ENCODE measurements around the gene MTAP. TPM values are rescaled to one million over a fixed set of nuclear protein-coding genes. Genes with fewer than 3 reads are reported as not detected.

The MTAP gene
- total and polyA plus RNA-seq, 11 donors: 5.4 to 27.3 (median 18.1) TPM

DNA sequence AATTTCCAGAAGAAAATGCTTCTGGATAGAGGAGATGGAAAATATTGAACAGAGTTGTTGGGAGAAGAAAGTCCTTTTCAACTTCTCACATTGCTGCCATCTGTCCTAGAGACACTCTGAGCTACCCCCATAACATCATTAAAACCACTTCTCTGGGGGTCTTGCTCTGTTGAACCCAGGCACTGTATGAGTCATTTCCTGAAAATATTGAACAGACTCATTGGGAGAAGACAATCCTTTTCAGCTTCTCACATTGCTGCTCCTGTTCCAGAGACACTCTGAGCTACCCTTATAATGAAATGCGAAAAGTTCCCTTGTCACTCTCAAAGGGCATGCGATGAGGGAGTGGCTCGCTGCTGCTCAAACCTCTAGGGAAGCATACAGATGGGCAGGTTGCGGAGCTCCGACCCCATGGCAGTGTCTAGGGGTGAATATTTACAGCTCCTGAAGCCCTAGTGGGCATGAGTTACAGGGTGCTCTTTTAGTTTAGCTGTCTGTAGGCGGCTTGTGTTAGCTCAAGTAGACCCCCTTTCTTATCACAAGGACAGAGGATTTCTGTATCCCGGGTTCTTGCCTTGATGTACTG is 101.0 kb downstream of the MTAP start:
- TF ChIP-seq, protein P1, sequence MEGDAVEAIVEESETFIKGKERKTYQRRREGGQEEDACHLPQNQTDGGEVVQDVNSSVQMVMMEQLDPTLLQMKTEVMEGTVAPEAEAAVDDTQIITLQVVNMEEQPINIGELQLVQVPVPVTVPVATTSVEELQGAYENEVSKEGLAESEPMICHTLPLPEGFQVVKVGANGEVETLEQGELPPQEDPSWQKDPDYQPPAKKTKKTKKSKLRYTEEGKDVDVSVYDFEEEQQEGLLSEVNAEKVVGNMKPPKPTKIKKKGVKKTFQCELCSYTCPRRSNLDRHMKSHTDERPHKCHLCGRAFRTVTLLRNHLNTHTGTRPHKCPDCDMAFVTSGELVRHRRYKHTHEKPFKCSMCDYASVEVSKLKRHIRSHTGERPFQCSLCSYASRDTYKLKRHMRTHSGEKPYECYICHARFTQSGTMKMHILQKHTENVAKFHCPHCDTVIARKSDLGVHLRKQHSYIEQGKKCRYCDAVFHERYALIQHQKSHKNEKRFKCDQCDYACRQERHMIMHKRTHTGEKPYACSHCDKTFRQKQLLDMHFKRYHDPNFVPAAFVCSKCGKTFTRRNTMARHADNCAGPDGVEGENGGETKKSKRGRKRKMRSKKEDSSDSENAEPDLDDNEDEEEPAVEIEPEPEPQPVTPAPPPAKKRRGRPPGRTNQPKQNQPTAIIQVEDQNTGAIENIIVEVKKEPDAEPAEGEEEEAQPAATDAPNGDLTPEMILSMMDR (IDR thresholded peaks at IDR 0.05): no peak
- no peak for TF ChIP-seq POLR2A (IDR thresholded peaks at IDR 0.05)
- Histone ChIP-seq H3K4me3 (no peak overlapping the region), H3K36me3 (peaks cover 0 to 4% (median 0%) of the 10 kb centered on the region in 9 donors), H3K27ac (no peak overlapping the region), H3K4me1 (no peaks in the 10 kb centered on the region), H3K9me3 (peaks cover 0 to 73% (median 22%) of the 10 kb centered on the region in 12 donors), H3K27me3 (no peaks in the 10 kb centered on the region)
- intact Hi-C loops (cut with DNase I): no loop called here
- WGBS, 4 donors: 93 to 97% (median 94%) methylated on average over 7 of the region's 7 CpGs
- no peak for ATAC-seq
- no peak for DNase-seq

DNA sequence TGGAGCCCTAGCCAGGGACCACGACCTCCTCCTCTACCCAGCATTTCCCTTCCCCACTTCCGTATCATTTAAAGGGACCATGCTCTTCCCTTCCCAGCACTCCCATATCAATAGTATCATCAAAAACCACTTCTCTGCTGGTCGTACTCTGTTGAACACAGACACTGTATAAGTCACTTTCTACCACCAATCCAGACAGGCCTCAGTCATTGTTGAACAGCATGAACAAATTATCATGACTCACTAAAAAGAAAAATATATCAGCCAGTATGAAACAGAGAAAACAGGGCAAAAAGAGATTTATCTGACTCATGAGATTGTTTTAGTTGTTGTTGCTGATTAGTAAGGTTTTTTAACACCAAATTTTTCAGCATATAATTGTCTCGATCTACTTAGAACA is 101.9 kb downstream of the MTAP start:
- Histone ChIP-seq H3K36me3 (peaks cover 0 to 10% (median 0%) of the 10 kb centered on the region in 9 donors), H3K4me3 (no peak overlapping the region), H3K27me3 (no peaks in the 10 kb centered on the region), H3K27ac (no peak overlapping the region), H3K4me1 (no peaks in the 10 kb centered on the region), H3K9me3 (peaks cover 0 to 74% (median 26%) of the 10 kb centered on the region in 12 donors)
- TF ChIP-seq POLR2A (IDR thresholded peaks at IDR 0.05): no peak
- TF ChIP-seq, protein P1 (IDR thresholded peaks at IDR 0.05): no peak
- DNase-seq (no peak), ATAC-seq (no peak)
- intact Hi-C loops (cut with DNase I): no loop called here
- 84 to 89% (median 88%) methylated on average over 4 of the region's 4 CpGs for WGBS, 4 donors

GRCh38 chr9:21904776-21905175 is 102.3 kb downstream of the MTAP start:
- Histone ChIP-seq H3K27me3 (no peaks in the 10 kb centered on the region), H3K36me3 (peaks cover 0 to 10% (median 0%) of the 10 kb centered on the region in 9 donors), H3K27ac (no peak overlapping the region), H3K4me3 (no peak overlapping the region), H3K4me1 (no peaks in the 10 kb centered on the region), H3K9me3 (peaks cover 0 to 74% (median 22%) of the 10 kb centered on the region in 12 donors)
- ATAC-seq (no peak), DNase-seq (no peak)
- intact Hi-C loops (cut with DNase I): no loop called here
- no peak for TF ChIP-seq POLR2A (IDR thresholded peaks at IDR 0.05)
- TF ChIP-seq, protein P1 (IDR thresholded peaks at IDR 0.05): no peak
- WGBS, 4 donors: 82 to 89% (median 85%) methylated on average over 3 of the region's 3 CpGs

DNA sequence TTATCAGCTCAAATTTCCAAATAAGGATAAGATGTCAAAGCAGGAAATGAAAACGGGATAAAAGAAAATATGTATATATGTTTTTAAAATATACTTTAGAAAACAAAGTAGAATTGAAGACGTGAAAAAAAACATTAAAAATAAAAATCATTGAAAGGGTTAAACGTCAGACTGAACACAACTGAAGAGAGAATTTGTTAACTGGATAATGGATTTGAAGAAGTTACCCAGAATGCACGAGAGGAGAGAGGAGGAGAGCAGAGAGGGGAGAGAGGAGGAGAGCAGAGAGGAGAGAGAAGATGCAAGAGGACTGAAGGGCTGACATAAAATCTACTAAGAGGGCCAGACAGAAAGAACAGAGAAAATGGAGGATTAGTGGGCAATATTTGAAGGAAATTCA is 103.8 kb downstream of the MTAP start:
- Histone ChIP-seq H3K4me1 (no peaks in the 10 kb centered on the region), H3K36me3 (peaks cover 0 to 19% (median 0%) of the 10 kb centered on the region in 9 donors), H3K4me3 (no peak overlapping the region), H3K27me3 (no peaks in the 10 kb centered on the region), H3K9me3 (peaks cover 0 to 71% (median 22%) of the 10 kb centered on the region in 12 donors), H3K27ac (no peak overlapping the region)
- no peak for ATAC-seq
- TF ChIP-seq POLR2A (IDR thresholded peaks at IDR 0.05): no peak
- TF ChIP-seq, protein P1 (IDR thresholded peaks at IDR 0.05): no peak
- intact Hi-C loops (cut with DNase I): no loop called here
- 90 to 97% (median 93%) methylated on average over 4 of the region's 4 CpGs for WGBS, 4 donors
- no peak for DNase-seq
